ENCODE data around the gene LGALS4.

- TF ChIP-seq RARB (CRISPR knock-in tag; IDR thresholded peaks at IDR 0.05) (no peak), PPARA (CRISPR knock-in tag; IDR thresholded peaks at IDR 0.05; ENCODE audit: borderline replicate concordance) (no peak), ZFP3 (CRISPR knock-in tag; IDR thresholded peaks at IDR 0.05) (no peak)
Measured at GRCh38 chr19:38786572-38787265, 26.0 kb downstream of the LGALS4 start.

Data from SK-N-SH treated with all-trans-retinoic acid at 6 μM for 48 hours (cell line).